H1 (cell line): ENCODE measurements around the gene ZBTB16. TPM values are rescaled to one million over a fixed set of nuclear protein-coding genes. Genes with fewer than 3 reads are reported as not detected.

Source experiments
- CTCF ChIA-PET: fragments of 300-600 bp; sonication (Branson Sonifier 250); formaldehyde crosslinking; loops from one replicate; lab custom pipeline; 2021; ENCODE audit not compliant: partially characterized antibody; lab: Charles Lee
- POLR2A ChIA-PET: fragments of 300-600 bp; sonication (Branson Sonifier 250); formaldehyde crosslinking; loops from one replicate; lab custom pipeline; 2021; ENCODE audit warnings: inconsistent platforms; ENCODE audit not compliant: partially characterized antibody; lab: Charles Lee
- DNase-seq, 2 experiments: peaks; one replicate each; pipeline versions ENCODE4 v3.0.0 to v3.0.0-alpha.2; 2010 to 2022; ENCODE audit warnings: low spot score in 2 of 2, low read depth in 1 of 2, mixed read lengths in 1 of 2
- FAIRE-seq: peaks from 2 replicates; lab custom pipeline; 2011; peaks lifted over from hg19 to GRCh38; lab: Jason Lieb, UNC
- H2AFZ ChIP-seq: 2 replicates; pipeline ENCODE4 v1.8.1; 2012; ENCODE audit warnings: low read length, inconsistent platforms
- H2AK5ac ChIP-seq: 2 replicates; pipeline ENCODE4 v1.6.1; 2013; ENCODE audit warnings: low read depth, low read length
- H2BK120ac ChIP-seq: replicated peaks from 2 replicates; pipeline ENCODE3; 2013; ENCODE audit warnings: low read depth, low read length, inconsistent platforms
- H2BK12ac ChIP-seq: 2 replicates; pipeline ENCODE4 v1.6.1; 2013; ENCODE audit warnings: low read depth, low read length
- H2BK15ac ChIP-seq: 2 replicates; pipeline ENCODE4 v1.6.1; 2013; ENCODE audit warnings: low read length
- H2BK20ac ChIP-seq: 2 replicates; pipeline ENCODE4 v1.6.1; 2013; ENCODE audit warnings: low read length
- H2BK5ac ChIP-seq: 2 replicates; pipeline ENCODE4 v1.6.1; 2013; ENCODE audit warnings: low read depth, low read length
- H3K14ac ChIP-seq: 2 replicates; pipeline ENCODE4 v1.6.1; 2013; ENCODE audit warnings: inconsistent platforms; ENCODE audit not compliant: insufficient read length
- H3K18ac ChIP-seq: 2 replicates; pipeline ENCODE4 v1.6.1; 2013; ENCODE audit warnings: low read length; ENCODE audit errors: extremely low read depth
- H3K23ac ChIP-seq: 2 replicates; pipeline ENCODE4 v1.6.1; 2013; ENCODE audit warnings: inconsistent platforms; ENCODE audit not compliant: insufficient read length
- H3K23me2 ChIP-seq: 2 replicates; pipeline ENCODE4 v1.6.1; 2013; ENCODE audit warnings: low read depth, low read length
- H3K27ac ChIP-seq: 2 replicates; pipeline ENCODE4 v1.6.1; 2011; ENCODE audit warnings: low read depth, low read length, inconsistent platforms
- H3K27me3 ChIP-seq, 4 experiments: replicated peaks in 1 of 4; 1 replicate in 1 of 4; 2 replicates in 3 of 4; pipeline versions ENCODE4 v1.6.1 to v1.8.1; 2011 to 2013; ENCODE audit warnings: low read length in 3 of 4, mild to moderate bottlenecking in 3 of 4, inconsistent platforms in 2 of 4, mixed read lengths in 2 of 4, moderate library complexity in 1 of 4; ENCODE audit not compliant: control insufficient read depth in 3 of 4, insufficient read depth in 3 of 4; ENCODE audit errors: extremely low read depth in 1 of 4
- H3K36me3 ChIP-seq, 4 experiments: 2 replicates each; pipeline versions ENCODE4 v1.6.1 to v1.8.1; 2011 to 2013; ENCODE audit warnings: mild to moderate bottlenecking in 4 of 4, low read length in 3 of 4, moderate library complexity in 2 of 4, control low read depth in 1 of 4, inconsistent platforms in 1 of 4; ENCODE audit not compliant: insufficient read depth in 4 of 4, control insufficient read depth in 2 of 4
- H3K4ac ChIP-seq: replicated peaks from 2 replicates; pipeline ENCODE3; 2013; ENCODE audit warnings: low read length, low read depth, mixed read lengths, inconsistent platforms; ENCODE audit not compliant: insufficient read length
- H3K4me1 ChIP-seq, 4 experiments: replicated peaks in 1 of 4; 1 replicate in 1 of 4; 2 replicates in 3 of 4; pipeline versions ENCODE4 v1.6.1 to v1.8.1; 2011 to 2013; ENCODE audit warnings: low read length in 3 of 4, inconsistent platforms in 2 of 4, mixed read lengths in 1 of 4; ENCODE audit not compliant: insufficient read depth in 4 of 4, control insufficient read depth in 3 of 4
- H3K4me2 ChIP-seq, 2 experiments: 2 replicates each; pipeline versions ENCODE4 v1.6.1 to v1.8.1; 2011 to 2013; ENCODE audit warnings: low read depth in 2 of 2, low read length in 2 of 2, control low read depth in 1 of 2, inconsistent platforms in 1 of 2, mild to moderate bottlenecking in 1 of 2; ENCODE audit not compliant: insufficient read depth in 1 of 2
- H3K4me3 ChIP-seq, 4 experiments: fragments of 200-600, 300-600 bp in 1 of 4; sonication (generic), shearing (Covaris generic), sonication (Bioruptor Twin) in 1 of 4; 2 replicates each; pipeline versions ENCODE4 v1.5.1 to v1.8.1; 2011 to 2016; ENCODE audit warnings: low read length in 4 of 4, low read depth in 3 of 4, control low read depth in 2 of 4, inconsistent platforms in 2 of 4, mild to moderate bottlenecking in 2 of 4, mixed read lengths in 1 of 4, moderate library complexity in 1 of 4; ENCODE audit not compliant: insufficient read depth in 2 of 4; ENCODE audit errors: extremely low read depth in 1 of 4
- H3K56ac ChIP-seq: replicated peaks from 2 replicates; pipeline ENCODE3; 2013; ENCODE audit warnings: low read depth, mild to moderate bottlenecking, mixed read lengths, low read length, inconsistent platforms; ENCODE audit not compliant: insufficient read length
- H3K79me1 ChIP-seq: 2 replicates; pipeline ENCODE4 v1.6.1; 2013; ENCODE audit warnings: low read depth, low read length, control low read depth
- H3K79me2 ChIP-seq, 2 experiments: 2 replicates each; pipeline versions ENCODE4 v1.6.1 to v1.8.1; 2012 to 2013; ENCODE audit warnings: low read length in 2 of 2, mild to moderate bottlenecking in 2 of 2, inconsistent platforms in 1 of 2; ENCODE audit not compliant: insufficient read depth in 2 of 2, control insufficient read depth in 1 of 2
- H3K9ac ChIP-seq, 4 experiments: replicated peaks in 1 of 4; 1 replicate in 1 of 4; 2 replicates in 3 of 4; pipeline versions ENCODE4 v1.6.1 to v1.8.1; 2011 to 2013; ENCODE audit warnings: low read depth in 3 of 4, low read length in 3 of 4, control low read depth in 2 of 4, mild to moderate bottlenecking in 2 of 4, moderate library complexity in 2 of 4, inconsistent platforms in 1 of 4; ENCODE audit errors: extremely low read depth in 1 of 4
- H3K9me3 ChIP-seq, 2 experiments: 2 replicates each; pipeline versions ENCODE4 v1.6.1 to v1.8.1; 2012 to 2013; ENCODE audit warnings: mild to moderate bottlenecking in 2 of 2, moderate library complexity in 2 of 2, control low read depth in 1 of 2, inconsistent platforms in 1 of 2, low read depth in 1 of 2, low read length in 1 of 2, mixed read lengths in 1 of 2; ENCODE audit not compliant: insufficient read depth in 2 of 2
- H4K20me1 ChIP-seq, 2 experiments: replicated peaks in 1 of 2; 2 replicates each; pipeline versions ENCODE3 to v1.8.1; 2011 to 2013; ENCODE audit warnings: inconsistent platforms in 2 of 2, low read length in 2 of 2, mild to moderate bottlenecking in 1 of 2; ENCODE audit not compliant: insufficient read depth in 2 of 2, control insufficient read depth in 1 of 2
- H4K5ac ChIP-seq: 2 replicates; pipeline ENCODE4 v1.6.1; 2013; ENCODE audit warnings: low read length, low read depth, mixed read lengths, inconsistent platforms; ENCODE audit not compliant: insufficient read length
- H4K8ac ChIP-seq: 2 replicates; pipeline ENCODE4 v1.8.0; 2013; ENCODE audit warnings: mild to moderate bottlenecking, moderate library complexity, low read length, inconsistent platforms; ENCODE audit not compliant: insufficient read depth; ENCODE audit errors: extremely low read depth
- H4K91ac ChIP-seq: replicated peaks from 2 replicates; pipeline ENCODE3; 2013; ENCODE audit warnings: low read length, mixed read lengths, inconsistent platforms; ENCODE audit not compliant: insufficient read length
- BACH1 ChIP-seq: IDR thresholded peaks from 2 replicates; pipeline ENCODE4 v1.6.1; 2012; ENCODE audit warnings: low read length, improper control_type of control experiment
- WGBS, 2 experiments: shearing (Covaris generic) in 1 of 2; methylation state at CpG; one replicate each; pipeline versions ENCODE4 v1.1.6 to v1.1.7; 2013 to 2015; ENCODE audit warnings: low lambda C conversion rate in 2 of 2, mixed read lengths in 2 of 2, inconsistent platforms in 1 of 2, low coverage in 1 of 2, missing lambda C conversion rate in 1 of 2; ENCODE audit not compliant: insufficient replicate concordance in 2 of 2, insufficient coverage in 1 of 2, insufficient read length in 1 of 2; ENCODE audit errors: extremely low coverage in 1 of 2, missing lambda C conversion rate in 1 of 2; 5-methylcytosine and 5-hydroxymethylcytosine counted together
- polyA plus RNA-seq, 7 experiments: library from polyadenylated mRNA; depleted of rRNA in 3 of 7; stranded (reverse) in 5 of 7; unstranded in 2 of 7; fragments of >200 nt in 5 of 7; fragments of 200-250 nt in 2 of 7; gene quantifications; 1 replicate in 5 of 7; 2 replicates in 1 of 7; 4 replicates in 1 of 7; pipeline versions ENCODE4 v1.2.1 to v1.2.3, GENCODE V29; 2011 to 2013; ENCODE audit warnings: missing spikeins in 2 of 7, mixed read lengths in 2 of 7
- total RNA-seq: library from RNA; stranded (reverse); fragmentation: NEBNext Ultra II Directional; extraction: Animal tissue kit (Norgen Biotek cat#: 25700); gene quantifications from 2 replicates; pipeline ENCODE4 v1.2.1, GENCODE V29; 2021

Gene ZBTB16
- total and polyA plus RNA-seq, 2 of the 8 experiments (the other 6 are each of a cell fraction or from before 2014, with no cell fraction given), result 0.12 to 0.61 TPM

GRCh38 chr11:114036958-114037357 is 22.6 kb upstream of the ZBTB16 start:
- H3K27ac ChIP-seq, result no peak overlapping the region
- 89% methylated on average over 3 of the region's 3 CpGs; no CpG with 5 or more reads in 1 of the 2 experiments for WGBS, 2 experiments
- H2BK12ac ChIP-seq, result no peak overlapping the region
- TF ChIP-seq BACH1, result no peak
- H3K79me1 ChIP-seq, result no peaks in the 10 kb centered on the region
- H2BK20ac ChIP-seq, result no peak overlapping the region
- H3K79me2 ChIP-seq, result no peaks in the 10 kb centered on the region
- H3K14ac ChIP-seq, result no peak overlapping the region
- FAIRE-seq, result no peak
- ChIA-PET CTCF (interaction anchor here (0.7 to 9.9 kb wide), 18 partner anchors 11 to 225 kb away, joined by 3 to 183 read pairs (median 6); no protein-coding TSS in a partner anchor), POLR2A (interaction anchor here (1.5 kb wide), 1 partner anchor 144 kb away, joined by 4 read pairs; no protein-coding TSS in a partner anchor)
- no peaks in the 10 kb centered on the region for H3K9me3 ChIP-seq
- H4K5ac ChIP-seq, result no peak overlapping the region
- DNase-seq, result no peak
- no peak overlapping the region for H3K9ac ChIP-seq
- no peak overlapping the region for H3K23ac ChIP-seq
- peaks cover 2% of the 10 kb centered on the region; the same call in 1 of the 2 replicates for H3K23me2 ChIP-seq
- no peak overlapping the region for H2BK15ac ChIP-seq
- no peaks in the 10 kb centered on the region for H3K4me1 ChIP-seq
- no peak overlapping the region for H2BK5ac ChIP-seq
- H2AFZ ChIP-seq, result no peak overlapping the region
- H4K91ac ChIP-seq, result no peak overlapping the region
- H4K20me1 ChIP-seq, result no peaks in the 10 kb centered on the region
- 0 out of 4 replicates have a peak overlapping the region, but pooled peaks of 1 of the 2 experiments have one; percentile 10 for H3K4me2 ChIP-seq
- H3K56ac ChIP-seq, result no peak overlapping the region
- H2AK5ac ChIP-seq, result no peak overlapping the region
- no peaks in the 10 kb centered on the region for H3K36me3 ChIP-seq
- H3K4ac ChIP-seq, result no peak overlapping the region
- no peak overlapping the region for H4K8ac ChIP-seq
- no peak overlapping the region for H3K4me3 ChIP-seq
- H2BK120ac ChIP-seq, result no peak overlapping the region
- H3K18ac ChIP-seq, result no peak overlapping the region
- peaks cover 0 to 3% (median 0%) of the 10 kb centered on the region in 4 experiments; a peak in 2 of 7 replicates for H3K27me3 ChIP-seq
